HepG2 (cell line): ENCODE data around the gene CYP27A1. TPM values are rescaled to one million over a fixed set of nuclear protein-coding genes. Genes with fewer than 3 reads are reported as not detected.

Experiments
- ATAC-seq: fragments of 200-7000 bp; cut with Tn5 transposase; 3 replicates; pipeline ENCODE4 v1.9.1; 2020; ENCODE audit warnings: mild to moderate bottlenecking, moderate library complexity
- BruUV-seq: library from RNA; stranded (reverse); fragments of 400-500 nt; replicated peaks from 2 replicates; lab custom pipeline; 2021; lab: Mats Ljungman, UMichigan
- CTCF ChIA-PET: fragments of 300-600 bp; formaldehyde crosslinking; extraction: SDS; loops from one replicate; lab custom pipeline; 2021; ENCODE audit warnings: low total read pairs, inconsistent platforms, low intra/inter-chr PET ratio; lab: Yijun Ruan, JAX
- POLR2A ChIA-PET: fragments of 350-600 bp; sonication (Branson Sonifier 250); formaldehyde crosslinking; loops from one replicate; lab custom pipeline; 2020; ENCODE audit warnings: antibody characterized with exemption, inconsistent platforms; lab: Yijun Ruan, JAX
- DNase-seq: peaks from one replicate; pipeline ENCODE4 v3.0.0-alpha.2; 2015; ENCODE audit warnings: low spot score
- FAIRE-seq: peaks from 3 replicates; lab custom pipeline; 2011; peaks lifted over from hg19 to GRCh38; lab: Jason Lieb, UNC
- H2AFZ ChIP-seq: one replicate; pipeline ENCODE4 v1.6.1; 2011; ENCODE audit warnings: low read length, inconsistent platforms
- H3K27ac ChIP-seq: fragments of 300-600 bp; 3 replicates; pipeline ENCODE4 v1.8.0; 2011; ENCODE audit warnings: mixed run types, mild to moderate bottlenecking, mixed read lengths, low read length, inconsistent platforms; ENCODE audit not compliant: insufficient read depth; ENCODE audit errors: extremely low read length
- H3K27me3 ChIP-seq, 2 experiments: fragments of 200-600 bp in 1 of 2; 2 replicates in 1 of 2; 3 replicates in 1 of 2; pipeline versions ENCODE4 v1.6.0 to v1.8.0; 2011; ENCODE audit warnings: low read length in 2 of 2, mild to moderate bottlenecking in 2 of 2, moderate library complexity in 2 of 2, inconsistent platforms in 1 of 2; ENCODE audit not compliant: insufficient read depth in 2 of 2, control insufficient read depth in 1 of 2
- H3K36me3 ChIP-seq, 2 experiments: fragments of 200-600 bp in 1 of 2; replicated peaks in 1 of 2; 2 replicates in 1 of 2; 3 replicates in 1 of 2; pipeline versions ENCODE4 v1.5.1 to v1.8.0; 2011; ENCODE audit warnings: low read length in 2 of 2, inconsistent platforms in 1 of 2; ENCODE audit not compliant: insufficient read depth in 2 of 2, control insufficient read depth in 1 of 2
- H3K4me1 ChIP-seq: 2 replicates; pipeline ENCODE4 v1.5.1; 2012; ENCODE audit warnings: low read length, inconsistent platforms; ENCODE audit not compliant: insufficient read depth
- H3K4me2 ChIP-seq: 2 replicates; pipeline ENCODE4 v1.6.0; 2011; ENCODE audit warnings: low read depth, low read length, inconsistent platforms
- H3K4me3 ChIP-seq, 3 experiments: fragments of 200-600 bp in 1 of 3; sonication (generic), shearing (Covaris generic) in 1 of 3; replicated peaks in 1 of 3; 2 replicates each; pipeline ENCODE4 v1.5.1; 2011 to 2016; ENCODE audit warnings: low read length in 3 of 3, inconsistent platforms in 2 of 3, low read depth in 2 of 3, mild to moderate bottlenecking in 2 of 3, control low read depth in 1 of 3, mixed read lengths in 1 of 3; ENCODE audit not compliant: insufficient read depth in 1 of 3
- H3K79me2 ChIP-seq: one replicate; pipeline ENCODE4 v1.6.1; 2011; ENCODE audit warnings: low read length, inconsistent platforms; ENCODE audit not compliant: insufficient read depth
- H3K9ac ChIP-seq: 2 replicates; pipeline ENCODE4 v1.6.0; 2011; ENCODE audit warnings: mild to moderate bottlenecking, low read depth, low read length, inconsistent platforms; ENCODE audit not compliant: insufficient read depth
- H3K9me3 ChIP-seq: 2 replicates; pipeline ENCODE4 v1.5.1; 2012; ENCODE audit warnings: mild to moderate bottlenecking, low read length
- H4K20me1 ChIP-seq: 2 replicates; pipeline ENCODE4 v1.6.0; 2011; ENCODE audit warnings: inconsistent platforms, mild to moderate bottlenecking, low read length, moderate library complexity; ENCODE audit not compliant: insufficient read depth
- BRF2 ChIP-seq: sonication (generic); formaldehyde crosslinking; IDR thresholded peaks from 2 replicates; pipeline ENCODE4 v1.8.1; 2022; ENCODE audit warnings: mild to moderate bottlenecking, missing genetic modification reagents
- LBX2 ChIP-seq: sonication (generic); formaldehyde crosslinking; IDR thresholded peaks from 2 replicates; pipeline ENCODE4 v1.5.0; 2020; ENCODE audit warnings: missing genetic modification reagents, mild to moderate bottlenecking, borderline replicate concordance
- MEIS2 ChIP-seq: sonication (generic); formaldehyde crosslinking; IDR thresholded peaks from 2 replicates; pipeline ENCODE4 v1.9.0; 2021; ENCODE audit warnings: mild to moderate bottlenecking, missing genetic modification reagents
- TFAP4 ChIP-seq: sonication (generic); IDR thresholded peaks from 2 replicates; pipeline ENCODE4 v1.6.1; 2016; ENCODE audit warnings: low read depth, borderline replicate concordance
- THAP9 ChIP-seq: sonication (generic); formaldehyde crosslinking; IDR thresholded peaks from 2 replicates; pipeline ENCODE4; 2020; ENCODE audit warnings: missing genetic modification reagents, mild to moderate bottlenecking, borderline replicate concordance
- ZFP62 ChIP-seq: sonication (generic); formaldehyde crosslinking; IDR thresholded peaks from 2 replicates; pipeline ENCODE4 v1.4.0; 2020; ENCODE audit warnings: missing genetic modification reagents
- ZFP90 ChIP-seq: sonication (generic); formaldehyde crosslinking; IDR thresholded peaks from 2 replicates; pipeline ENCODE4 v1.8.0; 2022; ENCODE audit warnings: missing genetic modification reagents, mild to moderate bottlenecking, inconsistent platforms, borderline replicate concordance
- ZNF101 ChIP-seq: sonication (generic); formaldehyde crosslinking; IDR thresholded peaks from 2 replicates; pipeline ENCODE4 v1.4.0; 2020; ENCODE audit warnings: mild to moderate bottlenecking, low read depth, missing genetic modification reagents, borderline replicate concordance
- ZNF264 ChIP-seq: sonication (generic); formaldehyde crosslinking; IDR thresholded peaks from 2 replicates; pipeline ENCODE4 v1.4.0; 2020; ENCODE audit warnings: missing genetic modification reagents
- WGBS: methylation state at CpG from one replicate; pipeline ENCODE4 v1.1.6; 2017; ENCODE audit warnings: low lambda C conversion rate; 5-methylcytosine and 5-hydroxymethylcytosine counted together
- in situ Hi-C: cut with HindIII; loops from 2 replicates; pipeline ENCODE4 v1.10.0; 2017; ENCODE audit warnings: low pct_unique_long_range_greater_than_20kb; ENCODE audit not compliant: extremely low pct_ligation_motif_present
- intact Hi-C: fragments of 100-400 bp; cut with micrococcal nuclease; formaldehyde crosslinking; loops from one replicate; pipeline ENCODE4 v1.10.0; 2022; ENCODE audit not compliant: unreplicated experiment
- polyA plus RNA-seq, 8 experiments: library from polyadenylated mRNA; depleted of rRNA in 3 of 8; stranded (reverse) in 7 of 8; unstranded in 1 of 8; fragments of >200 nt; fragmentation: Illumina TruSeq in 4 of 8; extraction: Trizol in 4 of 8; gene quantifications; 2 replicates each; pipeline versions ENCODE4 v1.2.1 to v1.2.3, GENCODE V29; 2011 to 2016; ENCODE audit warnings: low read depth in 4 of 8, missing spikeins in 1 of 8, mixed read lengths in 1 of 8; ENCODE audit not compliant: insufficient read depth in 1 of 8
- total RNA-seq, 5 experiments: library from RNA; depleted of rRNA; stranded (reverse); fragments of >200 nt; fragmentation: Illumina TruSeq; extraction: Trizol; gene quantifications; 2 replicates each; pipeline ENCODE4 v1.2.3, GENCODE V29; 2016; ENCODE audit warnings: low read depth in 1 of 5
- TF ChIP-seq, protein P1 (sequence below): sonication (generic); formaldehyde crosslinking; IDR thresholded peaks from 2 replicates; pipeline ENCODE4 v1.5.0; 2020; ENCODE audit warnings: missing genetic modification reagents
- TF ChIP-seq, protein P2 (sequence below): sonication (generic); formaldehyde crosslinking; IDR thresholded peaks from 2 replicates; pipeline ENCODE4 v1.4.0; 2020; ENCODE audit warnings: missing genetic modification reagents

Gene CYP27A1
- total and polyA plus RNA-seq, 2 of the 13 experiments (the other 11 are each of a cell fraction or from before 2014, with no cell fraction given): 157 to 266 TPM

DNA sequence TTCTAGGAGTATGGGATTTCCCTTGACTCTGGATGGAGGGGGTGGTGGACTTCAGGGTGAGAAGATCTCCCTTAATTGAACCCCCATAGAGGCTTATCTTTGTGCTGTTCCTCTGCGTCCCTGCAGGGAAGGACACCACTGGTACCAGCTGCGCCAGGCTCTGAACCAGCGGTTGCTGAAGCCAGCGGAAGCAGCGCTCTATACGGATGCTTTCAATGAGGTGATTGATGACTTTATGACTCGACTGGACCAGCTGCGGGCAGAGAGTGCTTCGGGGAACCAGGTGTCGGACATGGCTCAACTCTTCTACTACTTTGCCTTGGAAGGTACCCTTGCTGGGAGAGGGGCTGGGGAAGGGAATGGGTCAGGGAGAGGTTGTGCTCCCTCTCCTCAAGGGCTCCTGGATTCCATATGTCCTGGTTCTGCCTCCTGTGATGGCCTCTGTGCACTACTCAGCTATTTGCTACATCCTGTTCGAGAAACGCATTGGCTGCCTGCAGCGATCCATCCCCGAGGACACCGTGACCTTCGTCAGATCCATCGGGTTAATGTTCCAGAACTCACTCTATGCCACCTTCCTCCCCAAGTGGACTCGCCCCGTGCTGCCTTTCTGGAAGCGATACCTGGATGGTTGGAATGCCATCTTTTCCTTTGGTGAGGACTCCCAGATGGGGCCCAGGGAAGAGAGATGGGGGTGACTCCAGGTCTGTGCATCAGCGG is 30.3 kb downstream of the CYP27A1 start (continued):
- no peak for TF ChIP-seq LBX2 (CRISPR knock-in tag)
- TF ChIP-seq ZFP62 (CRISPR knock-in tag): no peak
- no peak for TF ChIP-seq THAP9 (CRISPR knock-in tag)

GRCh38 chr2:218812861-218813260 is 30.9 kb downstream of the CYP27A1 start:
- Histone ChIP-seq H4K20me1 (no peaks in the 10 kb centered on the region), H3K4me2 (no peak overlapping the region), H3K27me3 (no peaks in the 10 kb centered on the region), H3K9ac (no peak overlapping the region), H3K36me3 (peaks cover 43 to 82% of the 10 kb centered on the region in 2 experiments), H3K9me3 (no peaks in the 10 kb centered on the region), H3K4me1 (peaks cover 9% of the 10 kb centered on the region), H2AFZ (no peak overlapping the region), H3K79me2 (peaks cover 16% of the 10 kb centered on the region), H3K4me3 (no peak overlapping the region), H3K27ac (no peak overlapping the region)
- intact Hi-C loops: no loop called here
- in situ Hi-C loops: no loop called here
- DNase-seq: no peak
- no peak for FAIRE-seq
- ATAC-seq: no peak
- ChIA-PET POLR2A (no interaction called here), CTCF (no interaction called here)
- no TSS peak for BruUV-seq
- 98% methylated on average over 5 of the region's 5 CpGs for WGBS
- TF ChIP-seq MEIS2 (CRISPR knock-in tag): no peak
- TF ChIP-seq ZNF101 (CRISPR knock-in tag): no peak
- no peak for TF ChIP-seq ZNF264 (CRISPR knock-in tag)
- no peak for TF ChIP-seq ZFP90
- TF ChIP-seq, protein P1, sequence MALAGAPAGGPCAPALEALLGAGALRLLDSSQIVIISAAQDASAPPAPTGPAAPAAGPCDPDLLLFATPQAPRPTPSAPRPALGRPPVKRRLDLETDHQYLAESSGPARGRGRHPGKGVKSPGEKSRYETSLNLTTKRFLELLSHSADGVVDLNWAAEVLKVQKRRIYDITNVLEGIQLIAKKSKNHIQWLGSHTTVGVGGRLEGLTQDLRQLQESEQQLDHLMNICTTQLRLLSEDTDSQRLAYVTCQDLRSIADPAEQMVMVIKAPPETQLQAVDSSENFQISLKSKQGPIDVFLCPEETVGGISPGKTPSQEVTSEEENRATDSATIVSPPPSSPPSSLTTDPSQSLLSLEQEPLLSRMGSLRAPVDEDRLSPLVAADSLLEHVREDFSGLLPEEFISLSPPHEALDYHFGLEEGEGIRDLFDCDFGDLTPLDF: no peak
- TF ChIP-seq TFAP4: no peak
- TF ChIP-seq, protein P2, sequence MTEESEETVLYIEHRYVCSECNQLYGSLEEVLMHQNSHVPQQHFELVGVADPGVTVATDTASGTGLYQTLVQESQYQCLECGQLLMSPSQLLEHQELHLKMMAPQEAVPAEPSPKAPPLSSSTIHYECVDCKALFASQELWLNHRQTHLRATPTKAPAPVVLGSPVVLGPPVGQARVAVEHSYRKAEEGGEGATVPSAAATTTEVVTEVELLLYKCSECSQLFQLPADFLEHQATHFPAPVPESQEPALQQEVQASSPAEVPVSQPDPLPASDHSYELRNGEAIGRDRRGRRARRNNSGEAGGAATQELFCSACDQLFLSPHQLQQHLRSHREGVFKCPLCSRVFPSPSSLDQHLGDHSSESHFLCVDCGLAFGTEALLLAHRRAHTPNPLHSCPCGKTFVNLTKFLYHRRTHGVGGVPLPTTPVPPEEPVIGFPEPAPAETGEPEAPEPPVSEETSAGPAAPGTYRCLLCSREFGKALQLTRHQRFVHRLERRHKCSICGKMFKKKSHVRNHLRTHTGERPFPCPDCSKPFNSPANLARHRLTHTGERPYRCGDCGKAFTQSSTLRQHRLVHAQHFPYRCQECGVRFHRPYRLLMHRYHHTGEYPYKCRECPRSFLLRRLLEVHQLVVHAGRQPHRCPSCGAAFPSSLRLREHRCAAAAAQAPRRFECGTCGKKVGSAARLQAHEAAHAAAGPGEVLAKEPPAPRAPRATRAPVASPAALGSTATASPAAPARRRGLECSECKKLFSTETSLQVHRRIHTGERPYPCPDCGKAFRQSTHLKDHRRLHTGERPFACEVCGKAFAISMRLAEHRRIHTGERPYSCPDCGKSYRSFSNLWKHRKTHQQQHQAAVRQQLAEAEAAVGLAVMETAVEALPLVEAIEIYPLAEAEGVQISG (CRISPR knock-in tag): no peak
- no peak for TF ChIP-seq BRF2 (CRISPR knock-in tag)
